Thoracic aorta (tissue), 2 donors: ENCODE measurements around the gene C4orf50. TPM values are rescaled to one million over a fixed set of nuclear protein-coding genes. Genes with fewer than 3 reads are reported as not detected.

Experiments
- ATAC-seq: fragments of 150-250 bp; one replicate; pipeline ENCODE4 v1.8.0; 2017; ENCODE audit warnings: low read depth; ENCODE audit not compliant: insufficient number of reproducible peaks, low FRiP score
- DNase-seq: peaks from one replicate; pipeline ENCODE4 v3.0.0-alpha.2; 2020; ENCODE audit warnings: low spot score
- H3K27ac ChIP-seq, 2 donors: fragments of 200-600 bp; sonication (generic); 1 replicate in 1 of 2; 2 replicates in 1 of 2; pipeline ENCODE4 v1.5.1; 2016; ENCODE audit warnings: mild to moderate bottlenecking in 2 of 2, moderate library complexity in 2 of 2
- H3K27me3 ChIP-seq: fragments of 200-600 bp; sonication (generic); replicated peaks from 2 replicates; pipeline ENCODE4 v1.6.0; 2016; ENCODE audit warnings: mild to moderate bottlenecking; ENCODE audit not compliant: insufficient read depth
- H3K36me3 ChIP-seq: fragments of 200-600 bp; sonication (generic); one replicate; pipeline ENCODE4 v1.5.1; 2016
- H3K4me1 ChIP-seq, 2 donors: fragments of 200-600 bp; sonication (generic); 1 replicate in 1 of 2; 2 replicates in 1 of 2; pipeline versions ENCODE4 v1.5.1 to v1.6.0; 2016; ENCODE audit warnings: low read depth in 2 of 2, mild to moderate bottlenecking in 1 of 2; ENCODE audit not compliant: control insufficient read depth in 1 of 2
- H3K4me3 ChIP-seq: fragments of 200-600 bp; sonication (generic); 2 replicates; pipeline ENCODE4 v1.5.1; 2016; ENCODE audit warnings: mild to moderate bottlenecking
- H3K9me3 ChIP-seq: fragments of 200-600 bp; sonication (generic); 2 replicates; pipeline ENCODE4 v1.5.1; 2016
- CTCF ChIP-seq: fragments of 200-600 bp; sonication (generic); IDR thresholded peaks from one replicate; pipeline ENCODE4 v1.5.1; 2019; ENCODE audit warnings: antibody characterized with exemption
- total RNA-seq, 2 donors: library from RNA; depleted of rRNA; stranded (reverse); fragments of >200 nt; gene quantifications; one replicate each; pipeline versions ENCODE4 v1.1.0 to v1.2.3, GENCODE V29; 2016

C4orf50 gene
- total RNA-seq, 2 donors from 2014 or later = 0.14 TPM; not detected in 1

- TF ChIP-seq CTCF = no peak
- no peaks in the 10 kb centered on the region for H3K4me1 ChIP-seq
- DNase-seq (no peak), ATAC-seq (no peak)
- H3K4me3 ChIP-seq = no peak overlapping the region
- H3K9me3 ChIP-seq = no peaks in the 10 kb centered on the region
- H3K27me3 ChIP-seq = no peaks in the 10 kb centered on the region
- H3K27ac ChIP-seq = no peak overlapping the region
- H3K36me3 ChIP-seq = no peaks in the 10 kb centered on the region
These were observed 43.9 kb downstream of the C4orf50 start for GRCh38 chr4:5974321-5974720.

- H3K4me3 ChIP-seq = no peak overlapping the region
- TF ChIP-seq CTCF = no peak
- ATAC-seq (no peak), DNase-seq (no peak)
- no peaks in the 10 kb centered on the region for H3K27me3 ChIP-seq
- H3K27ac ChIP-seq = no peak overlapping the region
- H3K4me1 ChIP-seq = no peaks in the 10 kb centered on the region
- no peaks in the 10 kb centered on the region for H3K9me3 ChIP-seq
- no peaks in the 10 kb centered on the region for H3K36me3 ChIP-seq
These were observed 44.6 kb downstream of the C4orf50 start for GRCh38 chr4:5973486-5974220.

GRCh38 chr4:5973033-5973432, 45.2 kb downstream of the C4orf50 start:
- no peaks in the 10 kb centered on the region for H3K27me3 ChIP-seq
- no peaks in the 10 kb centered on the region for H3K4me1 ChIP-seq
- H3K27ac ChIP-seq = no peak overlapping the region
- no peak overlapping the region for H3K4me3 ChIP-seq
- DNase-seq (no peak), ATAC-seq (no peak)
- no peaks in the 10 kb centered on the region for H3K36me3 ChIP-seq
- TF ChIP-seq CTCF = no peak
- H3K9me3 ChIP-seq = no peaks in the 10 kb centered on the region

DNA sequence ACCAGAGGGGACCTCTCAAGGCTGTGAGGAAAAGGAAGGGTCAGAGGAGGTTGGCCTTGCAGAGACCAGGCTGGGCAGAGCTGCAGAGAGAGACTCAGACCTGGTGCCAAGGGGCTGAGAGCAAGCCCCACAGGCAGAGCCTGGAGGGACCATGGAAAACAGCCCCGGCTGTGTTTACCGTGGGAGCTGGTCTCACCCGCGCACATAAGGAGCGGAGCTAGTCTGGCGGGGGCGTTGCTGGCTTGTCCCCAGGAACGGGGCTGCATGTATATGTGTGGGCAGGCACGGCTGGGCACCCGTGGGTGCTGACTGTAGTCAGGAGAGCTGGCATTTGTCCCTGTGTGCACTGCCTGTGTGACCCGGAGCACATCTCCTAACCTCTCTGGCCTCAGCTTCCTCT, 45.7 kb downstream of the C4orf50 start:
- no peaks in the 10 kb centered on the region for H3K36me3 ChIP-seq
- DNase-seq (no peak), ATAC-seq (no peak)
- H3K27ac ChIP-seq = no peak overlapping the region
- no peaks in the 10 kb centered on the region for H3K9me3 ChIP-seq
- no peaks in the 10 kb centered on the region for H3K27me3 ChIP-seq
- no peak overlapping the region for H3K4me3 ChIP-seq
- H3K4me1 ChIP-seq = no peaks in the 10 kb centered on the region
- no peak for TF ChIP-seq CTCF

GRCh38 chr4:5971078-5971450, 47.2 kb downstream of the C4orf50 start:
- Histone ChIP-seq H3K9me3 (no peaks in the 10 kb centered on the region), H3K27me3 (no peaks in the 10 kb centered on the region), H3K36me3 (no peaks in the 10 kb centered on the region), H3K27ac (no peak overlapping the region), H3K4me3 (no peak overlapping the region), H3K4me1 (no peaks in the 10 kb centered on the region)
- ATAC-seq (no peak), DNase-seq (no peak)
- no peak for TF ChIP-seq CTCF
